Fibroblast of skin of right biceps (primary cell): Measurements from ENCODE around the gene HERC3.

Experiments
- DNase-seq: peaks from one replicate; pipeline ENCODE4 v3.0.0-alpha.2; 2013

HERC3 gene

DNA sequence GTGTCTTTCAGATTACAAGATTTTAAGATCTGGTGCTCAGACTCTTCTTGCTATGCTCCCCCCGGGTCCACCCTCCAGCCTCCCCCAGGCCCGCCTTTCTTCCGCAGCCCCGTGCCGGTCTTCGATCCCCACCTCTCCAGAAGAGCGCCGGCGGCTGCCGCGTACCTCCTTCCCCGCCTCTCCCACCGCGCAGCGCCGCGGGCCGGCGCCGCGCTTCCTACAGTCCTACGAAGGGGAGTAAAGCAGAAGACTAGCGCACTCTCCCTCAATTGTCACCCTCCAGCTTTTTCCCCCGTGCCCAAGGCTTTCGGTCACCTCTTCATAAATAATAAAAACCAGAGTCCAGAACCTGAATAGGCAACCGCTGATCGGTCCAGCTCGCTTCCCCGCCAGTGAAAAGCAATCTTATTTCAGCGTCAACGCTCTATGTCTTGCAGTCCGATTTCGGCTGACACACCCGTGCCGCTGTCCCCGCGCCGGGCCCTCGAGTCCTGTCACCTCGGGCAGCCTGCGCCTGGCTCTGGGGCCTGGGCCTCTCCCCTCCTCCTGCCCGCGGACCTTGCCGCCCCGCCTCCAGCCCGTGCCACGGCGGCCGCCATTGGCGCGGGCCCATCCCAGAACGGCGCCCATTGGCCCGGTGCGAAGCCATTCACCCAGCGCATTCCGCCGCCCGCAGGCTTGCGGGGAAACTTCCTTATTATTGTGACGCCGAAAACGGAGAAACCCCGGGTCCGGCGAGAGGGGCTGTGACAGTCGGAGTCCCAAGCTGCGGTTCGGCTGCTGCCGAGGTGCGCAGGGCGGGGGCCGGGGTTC, at the start of gene HERC3:
TSS of gene HERC3 (plus strand) at position 694 of the 813 bp plus-strand sequence. CDS start 13,344 bp downstream, outside the sequence.
- peak; percentile 88 for DNase-seq

DNA sequence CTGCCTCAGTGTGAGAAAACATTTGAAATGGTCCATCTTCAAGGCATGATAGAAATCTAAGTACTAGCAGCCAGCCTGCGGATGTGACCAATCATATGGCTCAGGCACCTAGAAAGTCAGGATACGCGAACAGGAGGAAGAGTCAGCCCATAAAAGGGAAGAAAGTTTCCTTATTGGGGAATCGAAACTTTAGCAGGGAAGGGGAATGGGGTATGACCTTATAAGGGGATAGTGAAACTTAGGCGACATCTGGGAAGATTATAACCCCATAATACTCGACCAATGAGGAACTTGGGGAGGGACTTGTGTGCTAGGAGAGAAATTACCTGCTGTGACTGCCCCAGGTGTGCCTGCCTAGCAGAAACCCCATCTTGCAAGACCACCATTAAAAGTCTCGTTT, 42.5 kb upstream of the HERC3 start:
- DNase-seq, result no peak

DNA sequence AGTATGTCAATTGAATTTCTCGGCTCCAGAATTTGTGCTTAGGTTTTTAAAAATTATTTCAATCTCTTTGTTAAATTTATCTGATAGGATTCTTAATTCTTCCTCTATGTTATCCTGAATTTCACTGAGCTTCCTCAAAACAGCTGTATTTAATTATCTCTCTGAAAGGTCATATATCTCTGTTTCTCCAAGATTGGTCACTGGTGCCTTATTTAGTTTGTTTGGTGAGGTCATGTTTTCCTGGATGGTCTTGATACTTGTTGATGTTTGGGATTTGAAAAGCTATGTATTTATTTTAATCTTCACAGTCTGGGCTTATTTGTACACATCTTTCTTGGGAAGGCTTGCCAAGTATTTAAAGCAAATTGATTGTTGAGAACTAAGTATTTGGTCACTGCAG, 24.7 kb upstream of the HERC3 start:
- DNase-seq, result no peak

DNA sequence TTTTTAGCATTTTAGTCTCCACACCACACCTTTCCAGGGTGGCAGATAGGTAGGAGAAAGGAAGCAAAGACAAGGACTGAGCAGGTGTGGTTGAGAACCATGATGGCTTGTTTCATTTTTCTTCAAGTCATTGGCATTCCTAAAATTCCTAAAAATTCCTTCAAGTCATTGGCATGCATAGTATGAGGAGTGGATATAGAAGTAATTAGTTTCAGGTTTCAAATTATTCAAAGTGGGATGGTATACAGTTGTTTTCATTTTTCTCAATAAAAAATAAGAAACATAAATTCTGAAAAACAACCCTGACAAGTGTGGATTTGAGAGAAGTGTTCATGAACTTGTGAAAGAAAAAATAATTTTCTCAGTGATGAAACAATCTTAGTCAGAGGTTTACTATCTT, 22.3 kb upstream of the HERC3 start:
- DNase-seq, result peak; percentile 43

DNA sequence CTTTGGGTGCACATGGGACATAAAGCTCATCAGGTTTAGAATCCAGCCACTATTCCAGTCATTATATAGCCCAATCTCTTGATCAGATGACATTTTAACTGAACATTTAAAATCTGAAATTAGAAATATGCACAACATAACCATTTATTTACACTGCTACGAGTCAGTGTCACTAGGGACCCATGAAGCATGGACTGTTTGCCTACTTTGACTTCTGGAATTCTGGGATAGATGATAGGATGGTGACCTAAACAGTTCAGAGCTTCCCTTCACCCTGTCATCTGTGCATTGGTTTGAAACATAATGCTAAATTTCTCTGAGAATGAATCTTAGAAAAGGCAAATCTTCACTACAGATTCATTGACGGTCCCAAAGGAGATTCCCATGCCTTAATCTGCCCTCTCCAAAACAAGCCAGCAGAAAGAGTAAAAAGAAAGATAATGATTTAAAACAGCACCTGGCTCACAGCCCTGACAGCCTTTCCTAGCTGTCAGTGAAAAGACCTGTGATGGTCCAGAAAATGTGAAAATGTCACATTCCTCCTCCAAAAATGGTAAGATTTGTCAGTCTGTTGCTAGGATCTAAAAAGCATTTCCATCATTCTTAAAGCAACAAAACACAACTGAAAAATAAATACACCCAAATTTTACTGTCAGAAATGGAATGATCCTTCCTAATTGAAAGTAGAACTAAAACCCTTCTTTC, 18.9 kb upstream of the HERC3 start:
- DNase-seq, result peak; percentile 51

DNA sequence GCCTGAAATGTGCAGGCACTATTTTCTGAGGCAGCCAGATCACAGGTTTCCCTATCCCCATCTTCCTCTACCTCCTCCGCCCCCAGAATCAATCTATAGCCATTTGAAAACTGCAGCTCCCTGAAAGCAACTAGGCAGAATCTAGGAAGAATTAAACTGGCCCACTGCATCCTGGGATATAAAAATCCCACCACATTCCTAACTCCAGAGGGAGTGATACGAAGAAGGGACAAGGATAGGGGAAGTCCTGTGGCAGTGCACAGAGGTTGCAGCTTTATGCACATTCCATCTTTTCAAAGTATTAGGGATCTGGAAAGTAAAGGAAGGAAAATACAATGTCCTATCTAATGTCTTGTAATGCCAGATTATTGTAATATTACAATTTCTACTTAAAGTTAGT, 18.3 kb upstream of the HERC3 start:
- peak; percentile 57 for DNase-seq

DNA sequence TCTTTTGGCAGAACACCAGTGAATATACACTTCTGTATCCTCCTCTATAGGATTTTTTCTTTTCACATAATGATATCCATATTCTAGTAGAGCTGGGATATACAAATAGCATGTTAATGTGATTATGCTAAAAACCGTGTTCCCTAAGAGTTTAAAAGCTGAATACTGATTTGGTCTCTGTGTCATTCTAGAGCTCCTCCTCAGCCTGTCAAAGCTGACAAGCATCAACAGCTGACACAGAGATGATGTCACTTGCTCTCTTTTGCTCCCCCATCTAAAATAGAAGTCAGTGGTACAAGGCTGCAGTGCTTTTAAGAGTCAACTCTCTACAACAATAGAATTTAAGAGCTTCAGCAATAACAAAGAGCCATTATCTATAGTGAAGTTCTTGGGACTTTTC, 17.1 kb upstream of the HERC3 start:
- no peak for DNase-seq

DNA sequence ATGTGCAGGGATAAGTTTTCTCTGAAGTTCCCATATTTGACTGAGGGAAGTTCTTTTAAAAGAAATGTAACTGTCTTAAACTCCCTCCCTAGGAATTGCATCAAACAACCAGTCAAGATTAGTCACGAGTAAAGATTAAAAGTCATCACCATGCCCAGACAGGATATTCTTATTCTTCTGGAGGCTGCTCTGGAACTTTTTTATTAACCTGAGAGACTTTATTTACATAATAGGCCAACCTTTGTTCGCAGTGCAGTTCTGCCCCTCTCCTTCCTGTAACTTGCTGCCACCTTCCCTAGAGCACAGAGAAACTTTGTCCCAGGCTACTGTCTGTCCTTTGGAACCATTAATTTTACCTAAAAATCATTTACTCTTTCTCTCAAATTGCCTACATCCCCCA, 9.8 kb upstream of the HERC3 start:
- no peak for DNase-seq

DNA sequence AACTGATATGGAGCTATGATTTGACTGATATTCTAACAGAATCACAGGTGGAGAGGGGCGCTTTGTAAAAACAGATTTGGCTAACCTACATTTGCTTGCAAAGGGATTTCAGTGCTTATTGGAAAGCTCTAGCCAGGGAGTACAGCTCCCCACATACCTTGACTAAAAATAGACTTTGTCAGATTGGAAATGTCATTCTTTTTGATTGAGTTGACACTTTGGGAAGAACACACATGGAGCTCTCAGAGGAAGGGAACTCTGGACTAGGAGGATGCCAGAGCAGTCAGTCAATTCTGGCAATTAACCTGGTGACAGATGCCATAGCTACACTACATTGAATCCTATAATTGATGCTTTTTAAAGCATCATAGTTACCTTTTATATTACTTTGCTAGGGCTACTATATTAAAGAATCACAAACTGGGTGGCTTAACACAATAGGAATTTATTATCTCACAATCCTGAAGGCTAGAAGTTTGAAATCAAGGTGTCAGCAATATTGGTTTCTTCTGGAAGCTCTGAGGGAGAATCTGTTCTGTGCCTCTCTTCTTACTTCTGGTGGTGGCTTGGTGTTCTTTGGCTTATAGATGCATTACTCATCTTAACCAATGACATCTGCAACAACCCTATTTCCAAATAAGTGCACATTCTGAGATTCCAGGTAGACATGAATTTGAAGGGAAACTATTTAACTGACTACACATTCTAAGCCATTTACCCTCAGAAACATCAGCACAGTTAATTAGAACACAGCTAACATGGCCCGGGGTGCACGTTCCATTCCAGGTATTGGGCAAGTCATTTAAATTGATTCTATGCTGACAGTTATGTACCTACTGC, 8.4 kb upstream of the HERC3 start:
- no peak for DNase-seq

DNA sequence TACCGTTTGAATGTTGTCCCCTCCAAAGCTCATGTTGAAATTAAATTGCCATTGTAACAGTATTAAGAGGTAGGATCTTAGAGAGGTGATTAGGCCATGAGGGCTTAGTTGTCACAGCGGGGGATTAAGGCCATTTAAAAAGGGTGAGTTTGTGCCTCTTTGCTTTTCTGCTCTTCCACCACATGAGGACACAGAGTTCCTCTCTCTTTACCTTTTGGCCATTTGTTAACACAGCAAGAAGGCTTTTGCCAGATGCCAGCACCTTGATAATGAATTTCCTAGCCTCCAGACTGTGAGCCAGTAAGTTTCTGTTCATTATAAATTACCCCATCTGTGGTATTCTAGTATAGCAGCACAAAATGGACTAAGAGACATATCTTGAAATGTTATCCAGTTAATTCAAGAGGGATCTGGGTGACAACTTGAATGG, 7.8 kb upstream of the HERC3 start:
- no peak for DNase-seq

DNA sequence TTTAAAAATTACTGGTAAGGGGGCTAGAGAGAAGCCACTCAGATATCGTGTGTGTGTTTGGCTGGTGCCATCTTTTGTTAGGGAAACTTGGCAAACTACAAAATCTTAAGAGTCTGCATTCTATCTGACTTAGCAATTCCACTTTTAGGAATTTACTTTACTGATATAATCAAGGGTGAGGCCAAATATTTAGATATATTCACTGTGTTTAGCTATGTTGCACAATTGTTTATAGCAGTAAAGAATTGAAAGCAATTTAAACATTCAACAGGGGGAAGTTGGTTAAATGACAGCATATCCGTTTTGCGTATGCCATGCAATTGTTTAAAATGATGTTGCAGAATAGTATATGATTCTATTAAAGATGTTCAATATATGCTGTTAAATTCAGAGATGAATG, 6.4 kb upstream of the HERC3 start:
- DNase-seq, result no peak

DNA sequence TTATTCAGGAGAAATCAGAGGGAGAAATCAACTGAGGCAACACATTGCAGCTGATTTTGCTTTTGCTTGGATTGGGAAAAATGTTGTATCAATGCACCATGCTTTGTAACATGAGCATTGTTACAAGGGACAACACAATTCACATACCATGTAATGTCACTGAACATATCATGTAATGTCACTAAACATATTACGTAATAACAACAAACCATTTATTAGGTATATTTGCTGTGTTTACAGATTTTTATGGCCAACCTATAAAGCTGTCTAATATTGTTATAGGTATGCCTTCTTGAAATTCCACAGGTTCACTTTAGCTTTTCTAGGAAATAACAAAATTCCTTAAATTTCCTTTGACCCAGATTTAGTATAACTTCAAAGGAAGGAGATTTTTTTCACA, 5.0 kb upstream of the HERC3 start:
- DNase-seq, result no peak

DNA sequence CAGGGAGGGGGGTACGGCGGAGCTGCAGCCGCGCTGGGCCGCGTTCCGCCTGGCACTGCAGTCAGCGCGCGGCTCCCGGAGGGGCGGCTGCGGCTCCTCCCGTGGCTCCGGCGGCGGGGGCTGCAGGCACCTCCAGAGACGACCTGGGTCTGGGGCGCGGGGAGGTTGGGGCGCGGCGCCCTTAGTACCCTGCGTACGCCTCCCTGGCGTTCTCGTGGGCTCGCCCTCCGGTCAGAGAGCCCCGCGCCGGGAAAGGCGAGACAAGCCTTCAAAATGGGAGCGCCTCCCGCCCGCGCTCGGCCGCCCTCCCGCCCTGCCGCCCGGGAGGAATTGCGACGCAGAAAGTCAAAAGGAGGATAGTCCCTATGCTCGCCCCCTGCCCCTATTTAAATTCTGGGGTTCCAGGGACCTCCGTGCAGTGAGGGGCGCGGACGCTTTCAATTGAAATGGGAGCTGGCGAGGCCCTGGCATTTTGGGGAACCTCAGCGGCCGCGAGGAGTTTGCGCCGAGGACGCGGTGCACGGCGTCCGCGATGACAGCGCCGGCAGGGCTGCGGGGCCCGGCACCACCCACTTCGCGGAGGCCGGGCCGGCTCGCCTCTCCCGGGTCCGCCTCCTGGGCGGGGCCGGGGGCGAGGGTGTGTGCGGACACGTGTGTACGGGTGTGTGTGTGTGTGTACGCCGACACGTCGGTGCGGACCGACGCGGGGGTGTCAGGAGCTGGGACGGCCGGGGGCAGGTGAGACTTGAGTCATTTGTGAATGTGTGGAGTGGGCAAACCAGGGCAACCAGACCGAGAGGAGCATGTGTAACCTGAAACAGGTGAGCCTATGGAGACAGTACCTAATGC, 544 bp downstream of the HERC3 start:
- DNase-seq, result peak; percentile 77

DNA sequence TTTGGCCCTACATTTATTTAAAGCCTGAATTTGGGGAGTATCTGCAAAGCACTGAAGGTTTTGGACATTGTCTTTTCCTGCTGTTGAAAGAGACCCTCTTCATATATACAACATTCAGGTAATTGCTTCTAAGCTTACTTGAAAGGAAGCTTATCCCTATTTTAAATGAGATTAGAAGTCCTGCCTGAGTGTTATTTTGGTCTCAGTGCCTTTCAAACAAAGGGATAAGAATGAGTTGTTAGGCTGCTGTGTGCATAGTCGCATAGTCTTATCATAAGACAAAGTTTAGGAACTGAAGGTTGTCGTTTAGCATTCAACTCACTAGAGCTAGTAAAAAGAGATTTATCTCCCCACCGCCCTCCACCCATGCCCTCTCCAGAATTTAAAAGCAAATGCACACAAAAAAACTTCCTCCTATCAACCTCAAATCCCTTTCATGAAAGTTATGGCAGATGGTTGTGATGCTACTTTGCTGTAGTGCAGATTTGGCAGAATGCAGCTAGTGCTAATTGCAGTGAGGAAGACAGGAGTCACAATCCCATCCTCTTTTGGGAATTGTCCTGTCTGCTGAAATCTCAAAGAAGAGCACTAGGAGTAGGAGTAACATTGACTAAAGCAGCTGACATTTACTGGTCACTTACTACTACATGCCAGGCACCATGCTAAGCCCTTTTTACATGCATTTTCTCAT, 5.8 kb downstream of the HERC3 start:
- no peak for DNase-seq

DNA sequence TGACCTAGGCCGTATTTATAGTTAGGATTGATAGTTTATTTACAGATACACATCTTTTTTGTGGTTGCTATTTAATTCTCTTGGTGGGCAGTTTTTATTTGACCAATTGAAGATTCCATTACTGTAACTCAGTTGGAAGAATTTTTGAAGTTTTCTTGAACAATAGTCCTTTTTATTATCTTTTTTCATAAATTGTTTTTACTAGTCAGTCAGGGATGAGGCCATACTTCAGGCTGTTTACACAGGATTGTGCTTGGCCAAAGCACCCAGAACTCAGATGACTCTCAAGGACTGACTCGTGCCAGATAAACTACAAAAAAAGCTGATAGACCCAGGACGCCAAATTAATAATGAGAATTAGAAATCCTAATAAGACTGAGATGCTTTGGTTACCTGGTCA, 7.0 kb downstream of the HERC3 start:
- peak; percentile 27 for DNase-seq

DNA sequence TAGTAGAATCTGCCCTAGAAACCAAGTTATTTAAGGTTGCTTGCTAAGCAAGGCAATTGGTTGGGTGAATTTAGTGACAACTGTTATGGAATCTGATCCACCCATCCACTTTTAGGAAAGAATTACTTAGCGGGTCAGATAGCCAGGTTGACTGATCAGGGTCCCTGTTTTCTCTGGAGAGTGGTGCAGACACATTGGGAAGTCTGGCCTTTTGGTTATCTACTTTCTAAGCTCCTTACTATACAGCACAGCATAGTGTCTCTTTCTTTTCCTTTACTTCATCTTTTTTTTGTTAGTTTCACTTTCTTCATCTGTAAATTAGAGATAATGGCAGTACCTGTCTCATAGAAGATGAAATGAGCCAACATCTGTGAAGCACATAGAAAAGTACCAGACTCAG, 7.4 kb downstream of the HERC3 start:
- DNase-seq, result no peak

DNA sequence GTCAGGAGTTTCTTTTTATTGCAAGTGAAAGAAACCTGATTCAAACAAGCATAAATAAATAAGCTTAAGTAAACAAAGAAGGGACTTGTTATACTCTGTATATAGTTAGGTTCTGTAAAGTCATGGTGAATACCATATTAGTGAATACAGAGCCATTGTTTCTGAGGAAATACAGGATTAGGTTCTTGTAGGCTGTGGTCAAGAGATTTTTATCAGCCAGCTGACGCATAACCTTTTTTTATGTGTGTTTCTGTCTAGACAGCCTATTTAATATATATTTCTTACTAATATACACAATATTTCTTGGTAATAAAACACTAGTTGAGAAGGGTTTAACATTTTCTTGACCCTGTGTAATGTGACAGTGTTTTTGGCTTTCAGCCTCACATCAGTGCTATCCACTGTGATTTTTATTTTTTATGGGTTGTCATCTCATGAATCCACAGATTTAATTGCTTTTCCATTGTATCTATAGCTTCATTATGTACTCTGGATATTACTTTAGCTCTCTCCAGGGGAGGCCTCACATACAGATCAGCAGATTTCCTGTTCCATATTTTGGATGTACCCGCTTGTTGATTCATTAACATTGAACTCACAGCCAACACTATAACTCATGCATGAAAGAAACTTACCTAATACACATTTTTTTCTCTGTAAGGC, 8.0 kb downstream of the HERC3 start:
- peak; percentile 84 for DNase-seq

DNA sequence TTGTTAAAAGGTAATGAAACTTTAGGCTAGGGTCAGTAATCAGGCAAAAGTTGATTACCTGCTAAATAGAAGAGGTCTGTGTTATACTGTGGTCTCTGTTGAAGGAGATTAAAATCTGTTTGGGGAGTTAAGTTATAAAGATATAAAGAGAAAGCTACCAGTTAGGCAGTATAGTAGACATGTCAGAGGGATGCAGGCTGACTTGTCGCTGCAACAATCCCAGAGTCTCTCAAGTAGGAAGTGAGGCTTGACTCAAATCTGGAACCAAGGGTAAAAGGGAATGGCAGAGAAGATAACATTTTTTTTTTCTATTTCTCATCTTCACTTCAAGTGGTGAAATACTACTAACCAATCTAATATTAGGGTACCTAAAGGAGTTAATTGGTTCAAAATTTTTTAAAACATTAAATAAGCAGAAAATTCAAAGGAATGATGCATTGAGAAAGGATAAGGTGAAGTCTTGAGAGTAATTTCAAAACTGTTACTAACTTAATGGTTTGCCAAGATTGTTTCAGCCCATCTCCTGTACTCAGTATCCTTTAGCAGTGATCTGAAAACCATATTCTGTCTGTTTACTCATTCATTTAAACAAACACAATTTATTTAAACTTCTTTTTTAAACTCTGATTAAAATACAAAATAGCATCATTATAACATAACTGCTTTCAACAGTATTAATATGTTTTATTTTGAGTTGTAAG, 12.8 kb downstream of the HERC3 start:
- no peak for DNase-seq

DNA sequence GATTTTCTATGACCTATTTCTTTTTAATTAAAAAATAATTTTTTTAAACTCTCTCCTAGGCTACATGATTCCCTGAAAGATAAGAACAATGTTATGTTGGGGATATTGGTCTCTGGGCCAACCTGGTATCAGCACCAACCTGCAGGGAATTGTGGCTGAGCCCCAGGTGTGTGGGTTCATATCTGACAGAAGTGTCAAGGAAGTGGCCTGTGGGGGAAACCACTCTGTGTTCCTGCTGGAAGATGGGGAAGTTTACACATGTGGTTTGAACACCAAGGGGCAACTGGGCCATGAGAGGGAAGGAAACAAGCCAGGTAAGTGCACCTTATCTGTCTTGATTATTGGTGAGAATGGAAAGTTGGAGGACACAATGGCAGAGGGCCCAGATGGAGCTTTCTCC, 13.5 kb downstream of the HERC3 start:
- DNase-seq, result no peak

DNA sequence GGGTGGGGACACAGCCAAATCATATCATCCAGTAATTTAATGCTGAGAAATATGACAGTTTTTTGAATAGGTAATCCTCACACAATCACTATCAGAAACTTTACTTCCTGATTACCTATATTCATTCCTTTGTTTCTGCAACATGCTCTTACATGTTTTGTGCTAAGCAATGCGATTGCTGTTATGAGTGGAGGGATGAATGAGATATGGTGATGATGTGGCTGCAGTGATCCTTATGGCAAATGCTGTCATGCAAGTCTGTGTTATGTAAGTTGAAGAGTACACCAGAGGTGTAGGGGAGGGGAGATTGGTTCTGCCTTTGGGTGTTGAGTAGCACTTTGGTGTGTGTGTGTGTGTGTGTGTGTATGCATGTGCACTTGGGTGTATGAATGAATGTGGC, 14.6 kb downstream of the HERC3 start:
- no peak for DNase-seq

DNA sequence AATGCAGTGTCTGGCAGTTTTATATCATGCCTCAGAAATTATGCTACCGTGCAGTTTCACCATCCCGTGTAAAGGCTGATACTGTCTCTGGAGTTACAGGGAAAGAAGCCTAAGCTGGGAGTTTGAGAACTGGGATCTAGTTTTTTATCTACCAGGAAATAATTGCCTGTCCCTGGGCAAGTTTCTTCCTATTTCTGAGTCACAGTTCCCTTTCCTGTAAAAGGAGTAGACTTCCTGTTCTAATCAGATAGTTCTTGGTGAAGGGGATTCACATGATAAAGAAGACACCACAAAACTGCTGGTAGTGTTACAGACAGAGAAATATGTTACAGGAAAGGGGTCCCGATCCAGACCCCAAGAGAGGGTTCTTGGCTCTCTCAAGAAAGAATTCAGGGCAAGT, 17.1 kb downstream of the HERC3 start:
- DNase-seq, result no peak
